Astrocyte (in vitro differentiated cells and primary cell): Measurements from ENCODE around the gene GNA14. TPM values are rescaled to one million over a fixed set of nuclear protein-coding genes. Genes with fewer than 3 reads are reported as not detected.

Experiments
- DNase-seq: peaks from one replicate; pipeline ENCODE4 v3.0.0-alpha.2; 2010; ENCODE audit warnings: low read depth
- FAIRE-seq: peaks from 2 replicates; lab custom pipeline; 2011; peaks lifted over from hg19 to GRCh38; lab: Jason Lieb, UNC
- H2AFZ ChIP-seq: 2 replicates; pipeline ENCODE4 v1.6.0; 2012; ENCODE audit warnings: low read depth, low read length, inconsistent platforms
- H3K27ac ChIP-seq: 2 replicates; pipeline ENCODE4 v1.5.1; 2011; ENCODE audit warnings: low read depth, low read length, inconsistent platforms
- H3K27me3 ChIP-seq: 2 replicates; pipeline ENCODE4 v1.6.0; 2011; ENCODE audit warnings: low read length, inconsistent platforms; ENCODE audit not compliant: insufficient read depth
- H3K36me3 ChIP-seq: 2 replicates; pipeline ENCODE4 v1.5.1; 2011; ENCODE audit warnings: low read length, inconsistent platforms; ENCODE audit not compliant: insufficient read depth
- H3K4me1 ChIP-seq: 2 replicates; pipeline ENCODE4 v1.5.1; 2011; ENCODE audit warnings: low read length, inconsistent platforms; ENCODE audit not compliant: insufficient read depth
- H3K4me2 ChIP-seq: 2 replicates; pipeline ENCODE4 v1.6.0; 2012; ENCODE audit warnings: low read length, inconsistent platforms
- H3K4me3 ChIP-seq: 2 replicates; pipeline ENCODE4 v1.5.1; 2011; ENCODE audit warnings: low read depth, mild to moderate bottlenecking, low read length, inconsistent platforms; ENCODE audit not compliant: insufficient read depth
- H3K79me2 ChIP-seq: 2 replicates; pipeline ENCODE4 v1.6.0; 2012; ENCODE audit warnings: mild to moderate bottlenecking, low read length, inconsistent platforms; ENCODE audit not compliant: insufficient read depth
- H3K9ac ChIP-seq: 2 replicates; pipeline ENCODE4 v1.6.0; 2012; ENCODE audit warnings: mild to moderate bottlenecking, low read length, inconsistent platforms
- H3K9me3 ChIP-seq: 2 replicates; pipeline ENCODE4 v1.5.1; 2012; ENCODE audit warnings: low read depth, mild to moderate bottlenecking, low read length, inconsistent platforms; ENCODE audit not compliant: insufficient read depth
- H4K20me1 ChIP-seq: 2 replicates; pipeline ENCODE4 v1.6.0; 2012; ENCODE audit warnings: low read length, inconsistent platforms; ENCODE audit not compliant: insufficient read depth
- H3K27ac Mint-ChIP-seq: one replicate; pipeline ENCODE4 v1.8.0; 2021; ENCODE audit warnings: mild to moderate bottlenecking, mixed read lengths; ENCODE audit not compliant: unreplicated experiment
- H3K27me3 Mint-ChIP-seq: one replicate; pipeline ENCODE4 v1.8.0; 2021; ENCODE audit warnings: low read depth, mixed read lengths; ENCODE audit not compliant: unreplicated experiment
- H3K36me3 Mint-ChIP-seq: one replicate; pipeline ENCODE4 v1.8.0; 2021; ENCODE audit warnings: low read depth, mixed read lengths; ENCODE audit not compliant: unreplicated experiment
- H3K4me1 Mint-ChIP-seq: one replicate; pipeline ENCODE4 v1.8.0; 2021; ENCODE audit warnings: low read depth, mixed read lengths; ENCODE audit not compliant: unreplicated experiment
- H3K4me3 Mint-ChIP-seq: one replicate; pipeline ENCODE4 v1.8.0; 2021; ENCODE audit warnings: mild to moderate bottlenecking, moderate library complexity, mixed read lengths; ENCODE audit not compliant: unreplicated experiment
- H3K9me3 Mint-ChIP-seq: one replicate; pipeline ENCODE4 v1.8.0; 2021; ENCODE audit warnings: mild to moderate bottlenecking, mixed read lengths; ENCODE audit not compliant: unreplicated experiment
- EZH2 ChIP-seq: IDR thresholded peaks from 2 replicates; pipeline ENCODE4 v1.6.1; 2012; ENCODE audit warnings: mild to moderate bottlenecking, low read length, inconsistent platforms; ENCODE audit not compliant: insufficient read depth
- total RNA-seq: library from RNA; stranded (reverse); gene quantifications from 2 replicates; pipeline ENCODE4 v1.2.1, GENCODE V29; 2021
- TF ChIP-seq, protein P1 (sequence below): IDR thresholded peaks from 2 replicates; pipeline ENCODE4 v1.5.1; 2011; ENCODE audit warnings: low read depth, mild to moderate bottlenecking, inconsistent platforms, low read length, moderate library complexity; ENCODE audit not compliant: insufficient read depth

GNA14 gene
- total RNA-seq, 1 donor from 2014 or later = 1.0 TPM

DNA sequence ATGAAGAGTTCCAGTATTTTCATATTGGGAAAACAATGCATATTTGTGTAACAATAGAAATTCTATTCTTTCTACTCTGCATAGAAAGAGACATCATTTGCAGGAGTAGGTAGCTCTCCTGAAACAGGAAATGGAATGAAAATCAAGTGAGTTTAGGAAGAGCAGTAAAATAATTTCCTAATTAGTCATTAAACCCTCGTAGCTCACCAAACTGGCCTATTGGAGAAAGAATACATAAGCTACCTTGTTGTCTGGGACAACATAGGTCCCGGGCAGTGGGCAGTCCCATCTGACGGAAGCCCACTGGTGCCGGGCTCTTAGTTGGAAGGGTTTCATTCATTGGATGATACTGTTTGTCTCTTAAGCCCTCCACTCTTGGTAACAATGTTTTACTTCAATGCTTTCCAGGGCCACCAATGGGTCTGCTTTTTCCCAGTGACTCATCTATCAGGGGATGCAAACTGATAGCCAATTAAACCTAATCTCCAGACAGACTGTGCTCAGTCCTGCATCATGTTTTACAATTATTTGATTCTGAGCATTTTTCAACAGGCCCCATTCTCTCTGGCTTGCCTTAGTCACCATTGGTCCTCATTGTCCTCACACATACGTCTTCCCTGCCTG is 46.5 kb downstream of the GNA14 start:
- Histone ChIP-seq H2AFZ (no peak overlapping the region), H3K4me3 (no peak overlapping the region), H3K4me1 (no peaks in the 10 kb centered on the region), H3K27me3 (no peaks in the 10 kb centered on the region), H3K36me3 (no peaks in the 10 kb centered on the region), H3K9ac (no peak overlapping the region), H3K9me3 (no peaks in the 10 kb centered on the region), H4K20me1 (no peaks in the 10 kb centered on the region), H3K79me2 (no peaks in the 10 kb centered on the region), H3K27ac (no peak overlapping the region), H3K4me2 (no peak overlapping the region)
- H3K4me1 Mint-ChIP-seq = peaks cover 14% of the 10 kb centered on the region
- H3K9me3 Mint-ChIP-seq = no peaks in the 10 kb centered on the region
- DNase-seq (no peak), FAIRE-seq (no peak)
- peaks cover 3% of the 10 kb centered on the region for H3K27me3 Mint-ChIP-seq
- no peak for TF ChIP-seq EZH2
- TF ChIP-seq, protein P1, sequence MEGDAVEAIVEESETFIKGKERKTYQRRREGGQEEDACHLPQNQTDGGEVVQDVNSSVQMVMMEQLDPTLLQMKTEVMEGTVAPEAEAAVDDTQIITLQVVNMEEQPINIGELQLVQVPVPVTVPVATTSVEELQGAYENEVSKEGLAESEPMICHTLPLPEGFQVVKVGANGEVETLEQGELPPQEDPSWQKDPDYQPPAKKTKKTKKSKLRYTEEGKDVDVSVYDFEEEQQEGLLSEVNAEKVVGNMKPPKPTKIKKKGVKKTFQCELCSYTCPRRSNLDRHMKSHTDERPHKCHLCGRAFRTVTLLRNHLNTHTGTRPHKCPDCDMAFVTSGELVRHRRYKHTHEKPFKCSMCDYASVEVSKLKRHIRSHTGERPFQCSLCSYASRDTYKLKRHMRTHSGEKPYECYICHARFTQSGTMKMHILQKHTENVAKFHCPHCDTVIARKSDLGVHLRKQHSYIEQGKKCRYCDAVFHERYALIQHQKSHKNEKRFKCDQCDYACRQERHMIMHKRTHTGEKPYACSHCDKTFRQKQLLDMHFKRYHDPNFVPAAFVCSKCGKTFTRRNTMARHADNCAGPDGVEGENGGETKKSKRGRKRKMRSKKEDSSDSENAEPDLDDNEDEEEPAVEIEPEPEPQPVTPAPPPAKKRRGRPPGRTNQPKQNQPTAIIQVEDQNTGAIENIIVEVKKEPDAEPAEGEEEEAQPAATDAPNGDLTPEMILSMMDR = no peak
- no peak overlapping the region for H3K4me3 Mint-ChIP-seq
- H3K36me3 Mint-ChIP-seq = no peaks in the 10 kb centered on the region
- no peak overlapping the region for H3K27ac Mint-ChIP-seq

DNA sequence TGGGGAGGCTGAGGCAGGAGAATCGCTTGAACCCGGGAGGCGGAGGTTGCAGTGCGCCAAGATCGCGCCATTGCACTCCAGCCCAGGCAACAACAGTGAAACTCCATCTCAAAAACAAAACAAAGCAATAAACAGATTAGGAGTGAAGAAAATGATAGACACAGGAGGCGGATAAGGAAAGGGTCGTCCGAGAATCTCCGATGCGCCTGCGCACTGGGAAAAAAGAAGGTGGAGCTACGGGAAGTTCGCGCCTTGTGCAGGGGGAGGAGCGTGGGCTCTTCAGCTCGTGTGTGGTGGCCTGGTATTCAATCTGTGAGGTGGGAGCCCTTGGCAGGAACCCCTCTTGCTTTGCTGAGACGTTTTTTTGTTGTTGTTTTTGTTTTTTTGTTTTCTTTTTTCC is 47.3 kb downstream of the GNA14 start:
- peaks cover 10% of the 10 kb centered on the region for H3K4me1 Mint-ChIP-seq
- H3K4me2 ChIP-seq = no peak overlapping the region
- DNase-seq (no peak), FAIRE-seq (no peak)
- H2AFZ ChIP-seq = no peak overlapping the region
- H3K27ac ChIP-seq = no peak overlapping the region
- no peaks in the 10 kb centered on the region for H3K36me3 Mint-ChIP-seq
- no peak overlapping the region for H3K4me3 Mint-ChIP-seq
- no peaks in the 10 kb centered on the region for H3K4me1 ChIP-seq
- peaks cover 3% of the 10 kb centered on the region for H3K27me3 Mint-ChIP-seq
- no peak overlapping the region for H3K9ac ChIP-seq
- H3K27me3 ChIP-seq = no peaks in the 10 kb centered on the region
- no peaks in the 10 kb centered on the region for H4K20me1 ChIP-seq
- no peaks in the 10 kb centered on the region for H3K9me3 Mint-ChIP-seq
- H3K9me3 ChIP-seq = no peaks in the 10 kb centered on the region
- no peak overlapping the region for H3K4me3 ChIP-seq
- TF ChIP-seq, protein P1 = no peak
- TF ChIP-seq EZH2 = no peak
- no peak overlapping the region for H3K27ac Mint-ChIP-seq
- H3K79me2 ChIP-seq = no peaks in the 10 kb centered on the region
- no peaks in the 10 kb centered on the region for H3K36me3 ChIP-seq

DNA sequence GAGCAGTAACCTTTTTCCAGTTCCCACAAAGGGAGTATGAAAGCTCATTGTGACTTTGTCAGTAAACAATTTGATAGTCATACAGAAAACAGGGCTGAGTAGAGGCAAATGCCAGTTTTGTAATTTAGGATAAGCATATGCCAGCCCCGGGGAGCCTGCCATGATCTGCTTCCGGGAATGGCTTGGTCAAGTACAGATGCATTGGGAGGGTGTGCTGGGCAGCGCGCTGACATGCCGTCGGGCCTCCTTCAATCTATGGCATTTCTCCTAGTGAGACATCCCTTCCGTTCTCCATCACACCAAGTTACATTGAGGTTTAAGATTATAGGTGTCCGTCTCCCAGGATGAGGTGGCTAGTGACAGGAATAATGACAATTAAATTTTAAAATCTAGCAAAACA is 48.6 kb downstream of the GNA14 start:
- Histone ChIP-seq H3K9me3 (no peaks in the 10 kb centered on the region), H3K9ac (no peak overlapping the region), H3K4me1 (no peaks in the 10 kb centered on the region), H3K4me2 (no peak overlapping the region), H4K20me1 (no peaks in the 10 kb centered on the region), H3K79me2 (no peaks in the 10 kb centered on the region), H3K4me3 (no peak overlapping the region), H3K27ac (no peak overlapping the region), H2AFZ (no peak overlapping the region), H3K36me3 (no peaks in the 10 kb centered on the region), H3K27me3 (no peaks in the 10 kb centered on the region)
- DNase-seq (no peak), FAIRE-seq (no peak)
- no peaks in the 10 kb centered on the region for H3K36me3 Mint-ChIP-seq
- H3K4me1 Mint-ChIP-seq = peaks cover 14% of the 10 kb centered on the region
- H3K9me3 Mint-ChIP-seq = no peaks in the 10 kb centered on the region
- H3K27ac Mint-ChIP-seq = no peak overlapping the region
- no peak overlapping the region for H3K4me3 Mint-ChIP-seq
- TF ChIP-seq, protein P1 = no peak
- no peak for TF ChIP-seq EZH2
- peaks cover 3% of the 10 kb centered on the region for H3K27me3 Mint-ChIP-seq
